ENCODE measurements around the gene JTB. TPM values are rescaled to one million over a fixed set of nuclear protein-coding genes. Genes with fewer than 3 reads are reported as not detected.

Gene JTB
- total and polyA plus RNA-seq, 2 donors (not counting 1 experiment from before 2014, with no cell fraction given): 106 to 159 TPM

- Histone ChIP-seq H3K4me1 (ENCODE audit: control insufficient read depth in 2 of 2, insufficient read depth in 2 of 2, low read length in 2 of 2) (peaks cover 26 to 31% of the 10 kb centered on the region in 2 donors), H3K9me3 (ENCODE audit: control extremely low read depth in 1 of 3, control insufficient read depth in 2 of 3, insufficient read depth in 1 of 3, low read length in 2 of 3) (no peaks in the 10 kb centered on the region), H3K79me2 (ENCODE audit: control insufficient read depth, insufficient read depth, low read length) (peaks cover 26% of the 10 kb centered on the region), H2AFZ (ENCODE audit: insufficient read depth, low read depth, low read length, poor library complexity, severe bottlenecking) (no peak overlapping the region), H3K9ac (ENCODE audit: low read length) (no peak overlapping the region), H4K20me1 (ENCODE audit: control insufficient read depth, insufficient read depth, low read length, poor library complexity, severe bottlenecking) (peaks cover 7% of the 10 kb centered on the region), H3K4me3 (ENCODE audit: control extremely low read depth in 1 of 5, extremely low read depth in 1 of 5, insufficient read depth in 1 of 5, low read depth in 2 of 5, low read length in 4 of 5) (no peak overlapping the region), H3K27ac (ENCODE audit: low read length in 2 of 2) (no peak overlapping the region), H3K4me2 (replicated peaks; ENCODE audit: low read depth, low read length, poor library complexity, severe bottlenecking) (no peak overlapping the region), H3K36me3 (replicated peaks in 1 of 2; ENCODE audit: control extremely low read depth in 1 of 2, control insufficient read depth in 1 of 2, extremely low read depth in 1 of 2, insufficient read depth in 2 of 2, low read length in 1 of 2) (peaks cover 0 to 28% of the 10 kb centered on the region in 2 experiments), H3K27me3 (replicated peaks in 1 of 4; ENCODE audit: control extremely low read depth in 1 of 4, control insufficient read depth in 3 of 4, insufficient read depth in 4 of 4, low read length in 3 of 4) (no peaks in the 10 kb centered on the region)
- intact Hi-C loops (cut with micrococcal nuclease): no loop called here
- Mint-ChIP-seq H3K9me3 (ENCODE audit: insufficient read depth) (no peaks in the 10 kb centered on the region), H3K27ac (peak overlapping the region; percentile 75), H3K4me3 (no peak overlapping the region), H3K4me1 (peaks cover 38% of the 10 kb centered on the region), H3K27me3 (no peaks in the 10 kb centered on the region)
- CTCF ChIA-PET: interaction anchor here (1.7 kb wide), 1 partner anchor 14 kb away, joined by 8 read pairs; the partner anchor contains the start of gene RAB13
- DNase-seq (no peak), ATAC-seq (ENCODE audit: low read depth) (no peak)
- WGBS (ENCODE audit: insufficient coverage): 100% methylated on average over 3 of the region's 3 CpGs
- POLR2A ChIA-PET: interaction anchor here (1.2 kb wide), 1 partner anchor 14 kb away, joined by 3 read pairs; no protein-coding TSS in a partner anchor
- TF ChIP-seq EZH2 (IDR thresholded peaks at IDR 0.05; ENCODE audit: borderline replicate concordance, insufficient read depth, low read depth, low read length, poor library complexity, severe bottlenecking): no peak
- TF ChIP-seq CTCF (IDR thresholded peaks at IDR 0.05): no peak
These were observed 4.4 kb downstream of the JTB start for GRCh38 chr1:153973071-153973470.

- Histone ChIP-seq H3K9ac (ENCODE audit: low read length) (no peak overlapping the region), H3K9me3 (ENCODE audit: control extremely low read depth in 1 of 3, control insufficient read depth in 2 of 3, insufficient read depth in 1 of 3, low read length in 2 of 3) (no peaks in the 10 kb centered on the region), H3K36me3 (replicated peaks in 1 of 2; ENCODE audit: control extremely low read depth in 1 of 2, control insufficient read depth in 1 of 2, extremely low read depth in 1 of 2, insufficient read depth in 2 of 2, low read length in 1 of 2) (peaks cover 0 to 22% of the 10 kb centered on the region in 2 experiments), H3K4me2 (replicated peaks; ENCODE audit: low read depth, low read length, poor library complexity, severe bottlenecking) (no peak overlapping the region), H3K4me3 (ENCODE audit: control extremely low read depth in 1 of 5, extremely low read depth in 1 of 5, insufficient read depth in 1 of 5, low read depth in 2 of 5, low read length in 4 of 5) (no peak overlapping the region), H3K27ac (ENCODE audit: low read length in 2 of 2) (no peak overlapping the region), H3K79me2 (ENCODE audit: control insufficient read depth, insufficient read depth, low read length) (peaks cover 21% of the 10 kb centered on the region), H3K27me3 (replicated peaks in 1 of 4; ENCODE audit: control extremely low read depth in 1 of 4, control insufficient read depth in 3 of 4, insufficient read depth in 4 of 4, low read length in 3 of 4) (no peaks in the 10 kb centered on the region), H3K4me1 (ENCODE audit: control insufficient read depth in 2 of 2, insufficient read depth in 2 of 2, low read length in 2 of 2) (peaks cover 29 to 31% of the 10 kb centered on the region in 2 donors), H2AFZ (ENCODE audit: insufficient read depth, low read depth, low read length, poor library complexity, severe bottlenecking) (no peak overlapping the region), H4K20me1 (ENCODE audit: control insufficient read depth, insufficient read depth, low read length, poor library complexity, severe bottlenecking) (no peaks in the 10 kb centered on the region)
- DNase-seq (no peak), ATAC-seq (ENCODE audit: low read depth) (no peak)
- no peak overlapping the region for H3K27ac Mint-ChIP-seq
- H3K4me3 Mint-ChIP-seq: no peak overlapping the region
- no peaks in the 10 kb centered on the region for H3K27me3 Mint-ChIP-seq
- ChIA-PET POLR2A (interaction anchor here (0.6 to 5.3 kb wide), 2 partner anchors 25 to 180 kb away, joined by 4 to 64 read pairs; partner anchors contain the start of gene DENND4B), CTCF (interaction anchor here (1.3 kb wide), 1 partner anchor 178 kb away, joined by 4 read pairs; no protein-coding TSS in a partner anchor)
- peaks cover 37% of the 10 kb centered on the region for H3K4me1 Mint-ChIP-seq
- intact Hi-C loops (cut with micrococcal nuclease): no loop called here
- no CpG with 5 or more reads among the region's 2 CpGs for WGBS (ENCODE audit: insufficient coverage)
- H3K9me3 Mint-ChIP-seq (ENCODE audit: insufficient read depth): no peaks in the 10 kb centered on the region
- no peak for TF ChIP-seq EZH2 (IDR thresholded peaks at IDR 0.05; ENCODE audit: borderline replicate concordance, insufficient read depth, low read depth, low read length, poor library complexity, severe bottlenecking)
- no peak for TF ChIP-seq CTCF (IDR thresholded peaks at IDR 0.05)
These were observed 7.1 kb downstream of the JTB start for GRCh38 chr1:153970346-153970745.
